ENCODE results near the gene MERTK.

Gene MERTK

GRCh38 chr2:112001136-112001715, 102.8 kb downstream of the MERTK start:
- Histone ChIP-seq H3K4me2 (ENCODE audit: low read depth, low read length) (peak overlapping the region; percentile 87), H3K9me2 (replicated peaks; ENCODE audit: insufficient read depth, low read length) (no peaks in the 10 kb centered on the region), H3K4me1 (ENCODE audit: low read length) (peaks cover 26% of the 10 kb centered on the region), H2AFZ (ENCODE audit: low read length) (peak overlapping the region; percentile 31), H3K27me3 (replicated peaks; ENCODE audit: insufficient read depth, low read length) (no peaks in the 10 kb centered on the region), H3K36me3 (replicated peaks; ENCODE audit: insufficient read depth, low read length) (no peaks in the 10 kb centered on the region; the same call in 1 of the 2 replicates), H3F3A (ENCODE audit: insufficient read depth, low read length) (peaks cover 24% of the 10 kb centered on the region), H3K9me3 (replicated peaks; ENCODE audit: insufficient read depth, low read length) (no peaks in the 10 kb centered on the region), H3K79me2 (ENCODE audit: low read length) (no peaks in the 10 kb centered on the region), H3K27ac (ENCODE audit: low read length) (peak overlapping the region; percentile 67), H3K9ac (ENCODE audit: low read length) (peak overlapping the region; percentile 35; the same call in 1 of the 2 replicates), H3K4me3 (ENCODE audit: low read length) (peak overlapping the region; percentile 48), H4K20me1 (ENCODE audit: insufficient read depth, low read length) (no peaks in the 10 kb centered on the region)
- TF ChIP-seq CTCF (IDR thresholded peaks at IDR 0.05; ENCODE audit: low read length) (no peak), EZH2phosphoT487 (IDR thresholded peaks at IDR 0.05; ENCODE audit: low read length) (no peak), EZH2 (optimal IDR thresholded peaks at IDR 0.05; ENCODE audit: low read depth, low read length) (no peak)
- peak; percentile 19 for DNase-seq

- no peaks in the 10 kb centered on the region for H3K27me3 ChIP-seq (replicated peaks; ENCODE audit: insufficient read depth, low read length)
- DNase-seq, result no peak
- peaks cover 26% of the 10 kb centered on the region for H3K4me1 ChIP-seq (ENCODE audit: low read length)
- peak overlapping the region; percentile 67; the same call in 1 of the 2 replicates for H3K27ac ChIP-seq (ENCODE audit: low read length)
- H3K9me3 ChIP-seq (replicated peaks; ENCODE audit: insufficient read depth, low read length), result no peaks in the 10 kb centered on the region
- H3K4me3 ChIP-seq (ENCODE audit: low read length), result no peak overlapping the region
- no peaks in the 10 kb centered on the region for H3K9me2 ChIP-seq (replicated peaks; ENCODE audit: insufficient read depth, low read length)
- no peak overlapping the region for H2AFZ ChIP-seq (ENCODE audit: low read length)
- no peaks in the 10 kb centered on the region for H3K79me2 ChIP-seq (ENCODE audit: low read length)
- H3F3A ChIP-seq (ENCODE audit: insufficient read depth, low read length), result peaks cover 24% of the 10 kb centered on the region
- peak overlapping the region; percentile 87; the same call in 1 of the 2 replicates for H3K4me2 ChIP-seq (ENCODE audit: low read depth, low read length)
- TF ChIP-seq EZH2phosphoT487 (IDR thresholded peaks at IDR 0.05; ENCODE audit: low read length) (no peak), CTCF (IDR thresholded peaks at IDR 0.05; ENCODE audit: low read length) (no peak), EZH2 (optimal IDR thresholded peaks at IDR 0.05; ENCODE audit: low read depth, low read length) (no peak)
- H3K9ac ChIP-seq (ENCODE audit: low read length), result no peak overlapping the region
- H4K20me1 ChIP-seq (ENCODE audit: insufficient read depth, low read length), result no peaks in the 10 kb centered on the region
- no peaks in the 10 kb centered on the region; the same call in 1 of the 2 replicates for H3K36me3 ChIP-seq (replicated peaks; ENCODE audit: insufficient read depth, low read length)
These were observed 103.5 kb downstream of the MERTK start for GRCh38 chr2:112001942-112002341.

GRCh38 chr2:112003576-112004252, 105.3 kb downstream of the MERTK start:
- Histone ChIP-seq H3K4me1 (ENCODE audit: low read length) (peaks cover 26% of the 10 kb centered on the region), H3K9me2 (replicated peaks; ENCODE audit: insufficient read depth, low read length) (no peaks in the 10 kb centered on the region), H2AFZ (ENCODE audit: low read length) (no peak overlapping the region), H3K9me3 (replicated peaks; ENCODE audit: insufficient read depth, low read length) (no peaks in the 10 kb centered on the region), H3K4me3 (ENCODE audit: low read length) (no peak overlapping the region), H3K9ac (ENCODE audit: low read length) (no peak overlapping the region), H3K27me3 (replicated peaks; ENCODE audit: insufficient read depth, low read length) (no peaks in the 10 kb centered on the region), H3K36me3 (replicated peaks; ENCODE audit: insufficient read depth, low read length) (no peaks in the 10 kb centered on the region), H4K20me1 (ENCODE audit: insufficient read depth, low read length) (no peaks in the 10 kb centered on the region), H3K79me2 (ENCODE audit: low read length) (no peaks in the 10 kb centered on the region), H3F3A (ENCODE audit: insufficient read depth, low read length) (peaks cover 24% of the 10 kb centered on the region), H3K4me2 (ENCODE audit: low read depth, low read length) (no peak overlapping the region), H3K27ac (ENCODE audit: low read length) (peak overlapping the region; percentile 21; the same call in 1 of the 2 replicates)
- DNase-seq, result no peak
- TF ChIP-seq EZH2phosphoT487 (IDR thresholded peaks at IDR 0.05; ENCODE audit: low read length) (no peak), CTCF (IDR thresholded peaks at IDR 0.05; ENCODE audit: low read length) (no peak), EZH2 (optimal IDR thresholded peaks at IDR 0.05; ENCODE audit: low read depth, low read length) (no peak)

All from MM.1S (cell line).